GM10266 (cell line): ENCODE measurements around the gene ANKRD1.

ENCODE experiments used
- DNase-seq: peaks from one replicate; pipeline ENCODE4 v3.0.0; 2012; ENCODE audit errors: extremely low spot score
- CTCF ChIP-seq: IDR thresholded peaks from 2 replicates; pipeline ENCODE4 v1.5.1; 2012; ENCODE audit warnings: mild to moderate bottlenecking, low read depth; ENCODE audit not compliant: control insufficient read depth, insufficient read depth; ENCODE audit errors: missing control alignments

Gene ANKRD1

DNA sequence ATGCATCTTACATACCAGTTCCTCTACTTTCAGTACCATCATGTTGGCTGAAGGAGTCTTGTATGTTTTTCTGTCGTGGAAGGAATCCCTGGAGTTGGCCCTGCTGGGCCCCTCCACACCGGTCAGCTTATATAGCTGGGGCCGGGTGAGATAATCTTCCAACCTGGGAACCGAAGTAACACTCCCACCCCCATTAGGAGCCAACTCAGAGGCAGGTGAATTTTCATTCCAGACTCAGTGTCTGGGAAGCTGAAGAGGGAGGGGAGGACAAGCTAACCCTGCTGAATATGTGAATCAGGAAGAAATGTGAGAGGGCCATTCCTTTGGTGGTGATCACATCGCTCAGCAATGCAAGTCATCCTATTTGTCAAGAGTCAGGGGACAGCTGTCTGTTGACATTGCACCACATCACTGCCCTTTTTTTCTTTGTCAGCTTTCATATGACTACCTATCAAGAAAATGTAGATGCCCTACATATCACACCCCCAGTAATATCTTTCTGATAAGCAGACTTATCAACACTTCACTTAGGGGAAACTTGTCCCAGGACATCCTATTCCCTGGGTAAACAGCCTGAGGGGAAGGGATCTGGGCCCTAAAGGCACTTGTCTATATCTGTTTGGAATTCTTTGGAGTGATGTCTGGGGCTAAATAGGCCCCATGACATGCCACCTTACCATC, at the start of gene ANKRD1:
Gene ANKRD1 (minus strand): TSS at position 102 of the 681 bp plus-strand sequence. CDS start 60 bp downstream, at position 42.
- DNase-seq = no peak

GRCh38 chr10:90969947-90970673, 49.2 kb upstream of the ANKRD1 start:
- no peak for DNase-seq
- no peak for TF ChIP-seq CTCF

More for the DNA sequence above, at the start of gene ANKRD1:
- no peak for TF ChIP-seq CTCF

- no peak for DNase-seq
- no peak for TF ChIP-seq CTCF
These were observed 48.2 kb upstream of the ANKRD1 start for GRCh38 chr10:90969121-90969534.

- no peak for TF ChIP-seq CTCF
- no peak for DNase-seq
These were observed 47.6 kb upstream of the ANKRD1 start for GRCh38 chr10:90968328-90969081.

- DNase-seq = no peak
- no peak for TF ChIP-seq CTCF
These were observed 47.0 kb upstream of the ANKRD1 start for GRCh38 chr10:90967865-90968264.

GRCh38 chr10:90966146-90966545, 45.3 kb upstream of the ANKRD1 start:
- no peak for TF ChIP-seq CTCF
- no peak for DNase-seq
